IPS-20b (cell line): ENCODE results near the gene HBZ.
"Not testable (repeated sequence)": the region's sequence is repeated elsewhere in the genome, so short reads cannot be mapped to it uniquely, and the experiment has no call there.

Experiments used
- H3K27ac ChIP-seq: one replicate; pipeline ENCODE4 v1.5.1; 2013; ENCODE audit warnings: low read length
- H3K27me3 ChIP-seq: 2 replicates; pipeline ENCODE4 v1.6.1; 2013; ENCODE audit warnings: mild to moderate bottlenecking, low read length, inconsistent platforms; ENCODE audit not compliant: insufficient read depth
- H3K36me3 ChIP-seq: 2 replicates; pipeline ENCODE4 v1.6.1; 2013; ENCODE audit warnings: low read depth, mild to moderate bottlenecking, inconsistent platforms, low read length, moderate library complexity; ENCODE audit not compliant: insufficient read depth
- H3K4me1 ChIP-seq: 2 replicates; pipeline ENCODE4 v1.6.1; 2013; ENCODE audit warnings: mild to moderate bottlenecking, control low read depth, inconsistent platforms, low read length, moderate library complexity; ENCODE audit not compliant: insufficient read depth
- H3K4me3 ChIP-seq: 2 replicates; pipeline ENCODE4 v1.5.1; 2013; ENCODE audit warnings: mild to moderate bottlenecking, low read length, inconsistent platforms
- H3K9ac ChIP-seq: 2 replicates; pipeline ENCODE4 v1.6.1; 2013; ENCODE audit warnings: low read depth, mild to moderate bottlenecking, inconsistent platforms, low read length, moderate library complexity
- H3K9me3 ChIP-seq: 2 replicates; pipeline ENCODE4 v1.6.1; 2013; ENCODE audit warnings: mild to moderate bottlenecking, low read depth, low read length, inconsistent platforms; ENCODE audit not compliant: insufficient read depth

The HBZ gene

DNA sequence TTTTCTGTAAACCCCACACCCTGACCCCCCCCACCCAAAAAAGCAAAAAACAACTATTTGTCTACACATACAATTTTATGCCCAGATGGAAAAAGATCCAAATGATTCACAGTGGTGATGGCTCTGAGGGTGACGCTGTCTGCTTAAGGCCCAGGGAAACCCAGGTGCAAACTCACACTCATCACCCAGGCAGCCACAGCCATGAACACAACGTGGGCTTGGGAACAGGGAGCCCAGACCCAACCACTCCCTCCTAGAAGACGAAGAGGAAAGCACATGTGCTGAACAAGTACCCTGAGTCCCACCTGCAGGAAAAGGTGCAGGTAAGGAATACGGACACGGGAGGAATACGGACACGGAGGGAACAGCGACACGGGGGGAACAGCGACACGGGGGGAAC lies 33.2 kb downstream of the HBZ start:
- Histone ChIP-seq H3K4me1 (no peaks in the 10 kb centered on the region), H3K9ac (no peak overlapping the region), H3K27me3 (peaks cover 5% of the 10 kb centered on the region), H3K4me3 (no peak overlapping the region), H3K9me3 (peaks cover 8% of the 10 kb centered on the region), H3K36me3 (peaks cover 40% of the 10 kb centered on the region), H3K27ac (no peak overlapping the region)

DNA sequence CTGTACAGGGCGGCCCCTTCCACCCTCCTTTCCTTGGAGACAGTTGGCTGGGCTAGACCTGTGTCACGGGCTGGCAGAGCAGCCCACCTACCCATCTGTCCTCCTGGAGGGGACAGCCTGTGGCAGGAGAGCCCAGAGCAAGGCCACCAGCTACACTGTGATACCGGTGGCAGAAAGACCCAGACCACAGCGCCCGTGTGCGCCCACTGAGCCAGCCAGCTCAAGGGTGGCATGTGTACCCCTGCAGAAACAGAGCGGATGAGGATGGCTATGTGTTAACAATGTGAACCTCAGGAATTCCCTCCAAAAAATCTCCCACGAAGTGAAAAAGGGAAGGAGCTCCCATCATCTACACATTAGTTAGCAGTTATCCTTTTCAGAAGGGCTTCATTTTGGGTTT lies 34.9 kb downstream of the HBZ start:
- Histone ChIP-seq H3K4me3 (no peak overlapping the region), H3K27ac (no peak overlapping the region), H3K4me1 (no peaks in the 10 kb centered on the region), H3K27me3 (no peaks in the 10 kb centered on the region), H3K9ac (no peak overlapping the region), H3K9me3 (peaks cover 8% of the 10 kb centered on the region), H3K36me3 (peaks cover 56% of the 10 kb centered on the region)

DNA sequence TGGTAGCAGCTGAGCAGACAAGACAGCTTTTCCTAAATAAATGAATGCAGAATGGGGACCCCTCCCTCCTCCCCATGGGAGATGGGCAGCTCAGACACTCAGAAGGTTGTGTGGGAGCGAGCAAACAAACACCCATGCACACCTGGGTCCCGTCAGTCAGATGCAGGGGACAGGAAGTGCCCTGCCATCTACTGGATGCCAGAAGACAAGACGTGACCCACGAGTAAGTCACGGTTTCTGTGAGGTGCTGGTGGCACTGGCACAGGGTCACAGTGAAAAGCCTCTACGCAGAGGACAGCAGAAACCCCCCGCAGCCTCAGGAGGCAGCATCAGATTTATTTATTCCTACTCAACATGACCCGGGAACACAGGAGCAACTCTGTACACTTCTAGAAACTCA lies 36.2 kb downstream of the HBZ start:
- Histone ChIP-seq H3K36me3 (peaks cover 70% of the 10 kb centered on the region), H3K4me1 (no peaks in the 10 kb centered on the region), H3K4me3 (no peak overlapping the region), H3K9me3 (peaks cover 8% of the 10 kb centered on the region), H3K9ac (no peak overlapping the region), H3K27ac (no peak overlapping the region), H3K27me3 (no peaks in the 10 kb centered on the region)

DNA sequence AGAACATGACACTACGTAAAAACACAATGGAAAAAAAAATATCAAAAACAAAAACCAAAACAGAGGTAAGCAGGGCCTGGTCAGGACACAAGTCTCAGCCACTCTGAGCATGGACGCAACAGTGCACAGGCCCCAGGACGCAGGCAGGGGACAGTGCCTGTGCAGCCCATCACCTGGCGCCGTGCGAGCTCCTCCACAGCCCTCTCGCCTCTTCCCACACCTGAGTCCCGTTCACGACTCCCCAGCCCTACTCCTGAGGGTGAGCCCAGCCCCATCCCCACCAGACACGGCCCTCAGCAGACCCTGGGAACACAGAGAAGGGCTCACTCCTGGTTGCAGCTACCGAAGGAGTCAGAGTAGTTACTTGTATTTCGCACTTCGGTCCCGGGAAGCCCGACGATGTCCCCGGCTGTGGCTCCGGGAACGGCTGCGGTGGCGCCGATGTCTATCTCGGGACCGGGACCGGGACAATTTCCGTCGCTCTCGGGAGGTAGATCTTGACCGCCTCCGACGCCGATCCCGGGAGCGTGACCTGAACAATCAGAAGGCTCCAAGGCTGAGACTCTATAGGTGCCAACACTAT lies 37.3 kb downstream of the HBZ start:
- no peak overlapping the region for H3K9ac ChIP-seq
- peaks cover 78% of the 10 kb centered on the region for H3K36me3 ChIP-seq

DNA sequence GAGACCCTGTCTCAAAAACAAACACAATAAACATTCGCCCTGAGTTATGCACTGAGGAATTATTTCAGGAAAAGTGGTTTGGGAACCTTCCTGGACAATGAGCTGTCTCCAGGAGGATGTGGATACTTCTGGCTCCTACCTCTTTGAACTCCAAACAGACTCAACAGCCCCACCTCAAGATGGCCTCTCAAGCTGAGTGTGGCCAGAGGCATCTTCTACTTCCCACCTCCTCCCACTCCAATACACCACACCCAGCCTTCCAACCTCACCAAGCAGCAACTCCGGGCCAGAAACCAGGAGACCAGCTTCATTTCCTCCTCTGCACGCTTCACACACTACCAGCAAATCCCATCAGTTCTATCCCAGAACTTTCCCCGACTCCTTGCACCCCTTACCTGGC lies 39.4 kb downstream of the HBZ start:
- Histone ChIP-seq H3K27ac (no peak overlapping the region), H3K9me3 (peaks cover 8% of the 10 kb centered on the region), H3K4me1 (no peaks in the 10 kb centered on the region), H3K4me3 (no peak overlapping the region), H3K27me3 (no peaks in the 10 kb centered on the region), H3K36me3 (peaks cover 95% of the 10 kb centered on the region), H3K9ac (no peak overlapping the region)

More for the DNA sequence above, 37.3 kb downstream of the HBZ start:
- Histone ChIP-seq H3K4me3 (no peak overlapping the region), H3K27me3 (no peaks in the 10 kb centered on the region), H3K4me1 (no peaks in the 10 kb centered on the region), H3K9me3 (peaks cover 8% of the 10 kb centered on the region), H3K27ac (no peak overlapping the region)

DNA sequence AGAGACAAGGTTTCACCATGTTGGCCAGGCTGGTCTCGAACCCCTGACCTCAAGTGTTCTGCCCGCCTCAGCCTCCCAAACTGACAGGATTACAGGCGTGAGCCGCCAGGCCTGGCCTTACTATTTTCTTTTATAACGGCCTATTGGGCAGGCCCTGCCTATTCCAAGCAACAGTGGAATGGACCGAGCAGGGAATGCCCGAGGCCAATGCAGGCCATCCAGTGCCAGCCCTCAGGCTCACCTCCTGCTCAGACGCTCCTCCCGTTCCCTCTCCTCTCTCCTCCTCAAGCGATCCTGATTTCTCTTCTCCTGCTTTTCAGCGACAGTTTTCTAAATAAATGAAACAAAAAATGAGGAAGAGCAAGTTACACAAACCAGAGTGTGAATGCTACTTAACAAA lies 40.2 kb downstream of the HBZ start:
- H3K9ac ChIP-seq: no peak overlapping the region
- peaks cover 2% of the 10 kb centered on the region; the same call in 1 of the 2 replicates for H3K9me3 ChIP-seq
- no peak overlapping the region for H3K27ac ChIP-seq
- no peaks in the 10 kb centered on the region for H3K4me1 ChIP-seq
- H3K27me3 ChIP-seq: no peaks in the 10 kb centered on the region
- no peak overlapping the region for H3K4me3 ChIP-seq
- peaks cover 97% of the 10 kb centered on the region for H3K36me3 ChIP-seq

DNA sequence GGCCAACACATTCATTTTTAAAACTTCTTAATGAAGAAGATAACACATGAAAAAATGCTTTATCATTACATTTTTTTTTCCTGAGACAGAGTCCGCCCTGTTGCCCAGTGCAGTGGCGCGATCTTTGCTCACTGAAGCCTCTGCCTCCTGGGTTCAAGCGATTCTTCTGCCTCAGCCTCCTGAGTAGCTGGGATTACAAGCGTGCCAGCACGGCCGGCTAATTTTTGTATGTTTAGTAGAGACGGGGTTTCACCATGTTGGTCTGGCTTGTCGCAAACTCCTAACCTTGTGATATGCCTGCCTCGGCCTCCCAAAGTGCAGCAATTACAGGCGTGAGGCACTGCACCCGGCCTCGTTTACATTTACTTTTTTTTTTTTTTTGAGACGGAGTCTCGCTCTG lies 41.0 kb downstream of the HBZ start:
- H3K9ac ChIP-seq: no peak overlapping the region
- no peak overlapping the region for H3K27ac ChIP-seq
- no peaks in the 10 kb centered on the region for H3K9me3 ChIP-seq
- H3K4me1 ChIP-seq: no peaks in the 10 kb centered on the region
- peaks cover 99% of the 10 kb centered on the region for H3K36me3 ChIP-seq
- H3K27me3 ChIP-seq: no peaks in the 10 kb centered on the region
- H3K4me3 ChIP-seq: no peak overlapping the region

DNA sequence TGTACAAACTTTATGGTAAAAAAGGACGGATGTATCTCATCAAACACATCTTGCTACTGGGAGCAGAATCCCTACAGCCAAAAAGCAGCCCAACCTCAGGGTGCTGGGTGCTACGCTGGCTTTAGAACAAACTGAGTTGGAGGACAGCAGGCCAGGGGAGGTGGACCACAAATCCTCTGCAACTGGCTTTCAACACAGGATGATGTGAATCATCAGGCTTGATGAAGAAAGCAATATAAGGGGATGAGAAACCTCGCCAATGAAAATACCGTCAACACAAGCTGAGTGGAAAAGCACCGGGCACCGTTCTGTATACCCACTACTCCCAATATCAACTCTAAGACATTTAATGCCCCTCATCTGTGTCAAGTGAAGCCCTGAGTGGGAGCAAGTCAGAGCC lies 42.1 kb downstream of the HBZ start:
- H3K27ac ChIP-seq: no peak overlapping the region
- no peaks in the 10 kb centered on the region for H3K27me3 ChIP-seq
- H3K36me3 ChIP-seq: peaks cover 99% of the 10 kb centered on the region
- no peak overlapping the region for H3K4me3 ChIP-seq
- no peaks in the 10 kb centered on the region for H3K4me1 ChIP-seq
- no peak overlapping the region for H3K9ac ChIP-seq
- no peaks in the 10 kb centered on the region for H3K9me3 ChIP-seq

DNA sequence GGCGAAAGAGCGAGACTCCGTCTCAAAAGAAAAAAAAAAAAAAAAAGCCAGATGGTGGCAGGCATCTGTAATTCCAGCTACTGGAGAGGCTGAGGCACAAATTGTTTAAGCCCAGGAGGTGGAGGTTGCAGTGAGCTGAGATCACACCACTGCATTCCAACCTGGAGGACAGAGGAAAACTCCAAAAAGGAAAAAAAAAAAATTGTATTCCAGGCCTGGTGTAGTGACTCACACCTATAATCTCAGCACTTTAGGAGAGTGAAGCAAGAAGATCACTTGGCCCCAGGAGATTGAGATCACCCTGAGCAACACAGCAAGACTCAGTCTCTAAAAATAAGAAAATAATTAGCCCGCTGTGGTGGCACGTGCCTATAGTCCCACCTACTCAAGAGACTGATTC lies 47.9 kb downstream of the HBZ start:
- no peak overlapping the region for H3K9ac ChIP-seq
- no peak overlapping the region for H3K4me3 ChIP-seq
- no peaks in the 10 kb centered on the region for H3K9me3 ChIP-seq
- no peaks in the 10 kb centered on the region for H3K27me3 ChIP-seq
- H3K4me1 ChIP-seq: no peaks in the 10 kb centered on the region
- peaks cover 90% of the 10 kb centered on the region for H3K36me3 ChIP-seq
- no peak overlapping the region for H3K27ac ChIP-seq

DNA sequence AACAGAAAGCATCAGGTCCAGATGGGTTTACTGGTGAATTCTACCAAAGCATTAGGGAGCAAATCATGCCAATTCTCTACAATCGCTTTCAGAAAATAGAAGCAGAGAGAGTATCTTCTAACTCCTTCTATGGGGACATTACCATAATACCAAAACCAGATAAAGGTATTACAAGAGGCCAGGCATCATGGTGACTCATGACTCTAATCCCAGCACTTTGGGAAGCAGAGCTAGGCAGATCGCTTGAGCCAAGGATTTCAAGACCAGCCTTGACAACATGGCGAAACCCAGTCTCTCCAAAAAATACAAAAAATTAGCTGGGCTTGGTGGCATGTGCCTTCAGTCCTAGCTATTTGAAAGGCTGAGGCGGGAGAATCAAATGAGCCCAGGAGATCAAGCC lies 50.8 kb downstream of the HBZ start:
- H3K4me3 ChIP-seq: no peak overlapping the region
- no peaks in the 10 kb centered on the region for H3K9me3 ChIP-seq
- no peak overlapping the region for H3K9ac ChIP-seq
- no peaks in the 10 kb centered on the region for H3K4me1 ChIP-seq
- H3K36me3 ChIP-seq: peaks cover 90% of the 10 kb centered on the region
- no peak overlapping the region for H3K27ac ChIP-seq
- no peaks in the 10 kb centered on the region for H3K27me3 ChIP-seq

DNA sequence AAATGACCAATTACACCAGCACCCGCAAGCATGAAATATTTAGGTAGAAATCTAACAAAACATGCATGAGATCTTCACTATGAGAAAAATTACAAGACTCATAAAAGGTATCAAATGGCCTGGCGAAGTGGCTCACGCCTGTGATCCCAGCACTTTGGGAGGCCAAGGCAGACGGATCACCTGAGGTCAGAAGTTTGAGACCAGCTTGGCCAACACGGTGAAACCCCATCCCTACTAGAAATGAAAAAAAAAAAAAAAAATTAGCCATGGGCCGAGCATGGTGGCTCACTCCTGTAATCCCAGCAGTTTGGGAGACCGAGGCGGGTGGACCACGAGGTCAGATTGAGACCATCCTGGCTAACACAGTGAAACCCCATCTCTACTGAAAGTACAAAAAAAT lies 51.6 kb downstream of the HBZ start:
- not testable (repeated sequence) for H3K4me3 ChIP-seq, H3K9ac ChIP-seq, H3K4me1 ChIP-seq, H3K9me3 ChIP-seq, H3K27ac ChIP-seq, H3K27me3 ChIP-seq
- H3K36me3 ChIP-seq: peaks cover 90% of the 10 kb centered on the region
